Esophagus squamous epithelium (tissue), 4 donors: ENCODE measurements around the gene RCAN1.

Experiments
- CTCF ChIP-seq, 6 experiments: fragments of 450-650 bp in 4 of 6; fragments of 200-600 bp in 2 of 6; sonication (generic) in 2 of 6; IDR thresholded peaks; one replicate each; pipeline ENCODE4 v1.5.1; 2016 to 2019; ENCODE audit warnings: antibody characterized with exemption in 6 of 6, mild to moderate bottlenecking in 4 of 6, moderate library complexity in 4 of 6
- POLR2A ChIP-seq, 4 donors: fragments of 450-650 bp; IDR thresholded peaks; one replicate each; pipeline ENCODE4 v1.6.1; 2017; ENCODE audit warnings: antibody characterized with exemption in 4 of 4, mild to moderate bottlenecking in 4 of 4, moderate library complexity in 3 of 4

GRCh38 chr21:34500191-34500590 lies 114.7 kb downstream of the RCAN1 start:
- TF ChIP-seq POLR2A (IDR thresholded peaks at IDR 0.05) (no peak), CTCF (IDR thresholded peaks at IDR 0.05) (no peak)
